K562 (cell line): Measurements from ENCODE around the gene FAM117B. TPM values are rescaled to one million over a fixed set of nuclear protein-coding genes. Genes with fewer than 3 reads are reported as not detected.

Experiments used
- ARID3A ChIP-seq: IDR thresholded peaks from 2 replicates; pipeline ENCODE4 v1.6.1; 2012; ENCODE audit warnings: low read depth, low read length, improper control_type of control experiment, borderline replicate concordance
- NR4A1 ChIP-seq, 2 experiments: fragments of 250-450 bp in 1 of 2; fragments of 450-650 bp in 1 of 2; sonication (Bioruptor Pico) in 1 of 2; IDR thresholded peaks; 2 replicates each; pipeline versions ENCODE4 v1.4.0 to v1.6.1; 2016 to 2020; ENCODE audit warnings: mild to moderate bottlenecking in 2 of 2, missing compliant biosample characterization in 1 of 2, missing genetic modification characterization in 1 of 2, moderate library complexity in 1 of 2
- ZFP30 ChIP-seq: fragments of 250-450 bp; sonication (Bioruptor Pico); IDR thresholded peaks from 2 replicates; pipeline ENCODE4 v1.8.0; 2022; ENCODE audit warnings: moderate library complexity, mild to moderate bottlenecking, inconsistent platforms, borderline replicate concordance
- ZNF282 ChIP-seq: sonication (generic); formaldehyde crosslinking; IDR thresholded peaks from 2 replicates; pipeline ENCODE4 v1.8.1; 2023; ENCODE audit warnings: missing genetic modification reagents
- polyA plus RNA-seq, 8 experiments: library from polyadenylated mRNA; depleted of rRNA in 4 of 8; stranded (reverse) in 5 of 8; unstranded in 3 of 8; fragments of >200 nt; fragmentation: Nextera tagmentation in 2 of 8; fragmentation: Illumina TruSeq in 1 of 8; extraction: Ambion mirVana in 2 of 8; extraction: Trizol in 1 of 8; gene quantifications; 2 replicates each; pipeline versions ENCODE4 v1.2.1 to v1.2.3, GENCODE V29; 2011 to 2014; ENCODE audit warnings: inconsistent platforms in 1 of 8, missing spikeins in 1 of 8
- total RNA-seq, 7 experiments: library from RNA; depleted of rRNA in 6 of 7; stranded (reverse); fragments of >200 nt in 6 of 7; fragmentation: Illumina TruSeq in 2 of 7; extraction: Trizol in 2 of 7; gene quantifications; 2 replicates each; pipeline versions ENCODE4 v1.2.1 to v1.2.3, GENCODE V29; 2011 to 2021; ENCODE audit warnings: low replicate concordance in 1 of 7
- TF ChIP-seq, protein P1 (sequence below): fragments of 450-650 bp; IDR thresholded peaks from 2 replicates; pipeline ENCODE4 v1.6.1; 2016; ENCODE audit warnings: low read depth, mild to moderate bottlenecking, moderate library complexity
- TF ChIP-seq, protein P2 (sequence below): IDR thresholded peaks from 3 replicates; pipeline ENCODE4 v1.6.1; 2011; ENCODE audit warnings: borderline replicate concordance, mild to moderate bottlenecking, moderate library complexity; ENCODE audit not compliant: insufficient read length; ENCODE audit errors: extremely low read depth
- TF ChIP-seq, protein P3 (sequence below): fragments of 150-350 bp; conservative IDR thresholded peaks from 2 replicates; pipeline ENCODE4 v1.6.1; 2014; ENCODE audit warnings: low read length

The FAM117B gene
- total and polyA plus RNA-seq, 9 of the 15 experiments (the other 6 are each of a cell fraction or from before 2014, with no cell fraction given), result 1.6 to 5.2 (median 2.6) TPM

GRCh38 chr2:202588647-202589581 is 45.9 kb upstream of the FAM117B start (continued):
- no peak for TF ChIP-seq ARID3A
- TF ChIP-seq, protein P1, sequence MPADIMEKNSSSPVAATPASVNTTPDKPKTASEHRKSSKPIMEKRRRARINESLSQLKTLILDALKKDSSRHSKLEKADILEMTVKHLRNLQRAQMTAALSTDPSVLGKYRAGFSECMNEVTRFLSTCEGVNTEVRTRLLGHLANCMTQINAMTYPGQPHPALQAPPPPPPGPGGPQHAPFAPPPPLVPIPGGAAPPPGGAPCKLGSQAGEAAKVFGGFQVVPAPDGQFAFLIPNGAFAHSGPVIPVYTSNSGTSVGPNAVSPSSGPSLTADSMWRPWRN, result no peak
- TF ChIP-seq, protein P2, sequence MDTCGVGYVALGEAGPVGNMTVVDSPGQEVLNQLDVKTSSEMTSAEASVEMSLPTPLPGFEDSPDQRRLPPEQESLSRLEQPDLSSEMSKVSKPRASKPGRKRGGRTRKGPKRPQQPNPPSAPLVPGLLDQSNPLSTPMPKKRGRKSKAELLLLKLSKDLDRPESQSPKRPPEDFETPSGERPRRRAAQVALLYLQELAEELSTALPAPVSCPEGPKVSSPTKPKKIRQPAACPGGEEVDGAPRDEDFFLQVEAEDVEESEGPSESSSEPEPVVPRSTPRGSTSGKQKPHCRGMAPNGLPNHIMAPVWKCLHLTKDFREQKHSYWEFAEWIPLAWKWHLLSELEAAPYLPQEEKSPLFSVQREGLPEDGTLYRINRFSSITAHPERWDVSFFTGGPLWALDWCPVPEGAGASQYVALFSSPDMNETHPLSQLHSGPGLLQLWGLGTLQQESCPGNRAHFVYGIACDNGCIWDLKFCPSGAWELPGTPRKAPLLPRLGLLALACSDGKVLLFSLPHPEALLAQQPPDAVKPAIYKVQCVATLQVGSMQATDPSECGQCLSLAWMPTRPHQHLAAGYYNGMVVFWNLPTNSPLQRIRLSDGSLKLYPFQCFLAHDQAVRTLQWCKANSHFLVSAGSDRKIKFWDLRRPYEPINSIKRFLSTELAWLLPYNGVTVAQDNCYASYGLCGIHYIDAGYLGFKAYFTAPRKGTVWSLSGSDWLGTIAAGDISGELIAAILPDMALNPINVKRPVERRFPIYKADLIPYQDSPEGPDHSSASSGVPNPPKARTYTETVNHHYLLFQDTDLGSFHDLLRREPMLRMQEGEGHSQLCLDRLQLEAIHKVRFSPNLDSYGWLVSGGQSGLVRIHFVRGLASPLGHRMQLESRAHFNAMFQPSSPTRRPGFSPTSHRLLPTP, result no peak
- no peak for TF ChIP-seq NR4A1 (CRISPR knock-in tag; IDR thresholded peaks at IDR 0.05)
- TF ChIP-seq NR4A1 (tag; IDR thresholded peaks at IDR 0.05), result no peak
- TF ChIP-seq, protein P3, sequence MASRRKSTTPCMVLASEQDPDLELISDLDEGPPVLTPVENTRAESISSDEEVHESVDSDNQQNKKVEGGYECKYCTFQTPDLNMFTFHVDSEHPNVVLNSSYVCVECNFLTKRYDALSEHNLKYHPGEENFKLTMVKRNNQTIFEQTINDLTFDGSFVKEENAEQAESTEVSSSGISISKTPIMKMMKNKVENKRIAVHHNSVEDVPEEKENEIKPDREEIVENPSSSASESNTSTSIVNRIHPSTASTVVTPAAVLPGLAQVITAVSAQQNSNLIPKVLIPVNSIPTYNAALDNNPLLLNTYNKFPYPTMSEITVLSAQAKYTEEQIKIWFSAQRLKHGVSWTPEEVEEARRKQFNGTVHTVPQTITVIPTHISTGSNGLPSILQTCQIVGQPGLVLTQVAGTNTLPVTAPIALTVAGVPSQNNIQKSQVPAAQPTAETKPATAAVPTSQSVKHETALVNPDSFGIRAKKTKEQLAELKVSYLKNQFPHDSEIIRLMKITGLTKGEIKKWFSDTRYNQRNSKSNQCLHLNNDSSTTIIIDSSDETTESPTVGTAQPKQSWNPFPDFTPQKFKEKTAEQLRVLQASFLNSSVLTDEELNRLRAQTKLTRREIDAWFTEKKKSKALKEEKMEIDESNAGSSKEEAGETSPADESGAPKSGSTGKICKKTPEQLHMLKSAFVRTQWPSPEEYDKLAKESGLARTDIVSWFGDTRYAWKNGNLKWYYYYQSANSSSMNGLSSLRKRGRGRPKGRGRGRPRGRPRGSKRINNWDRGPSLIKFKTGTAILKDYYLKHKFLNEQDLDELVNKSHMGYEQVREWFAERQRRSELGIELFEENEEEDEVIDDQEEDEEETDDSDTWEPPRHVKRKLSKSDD, result no peak
- no peak for TF ChIP-seq ZNF282 (CRISPR knock-in tag)
- TF ChIP-seq ZFP30 (CRISPR knock-in tag), result no peak
